Activated CD8-positive, alpha-beta memory T cell treated with anti-CD3 and anti-CD28 coated beads, Interleukin-2, amount 50 U/mL, for 4 hours (primary cell): ENCODE results near the gene APBB1IP.
"Not testable (repeated sequence)": the region's sequence is repeated elsewhere in the genome, so short reads cannot be mapped to it uniquely, and the experiment has no call there.

ENCODE experiments used
- DNase-seq: peaks from one replicate; pipeline ENCODE4 v3.0.0-alpha.2; 2020

APBB1IP gene

DNA sequence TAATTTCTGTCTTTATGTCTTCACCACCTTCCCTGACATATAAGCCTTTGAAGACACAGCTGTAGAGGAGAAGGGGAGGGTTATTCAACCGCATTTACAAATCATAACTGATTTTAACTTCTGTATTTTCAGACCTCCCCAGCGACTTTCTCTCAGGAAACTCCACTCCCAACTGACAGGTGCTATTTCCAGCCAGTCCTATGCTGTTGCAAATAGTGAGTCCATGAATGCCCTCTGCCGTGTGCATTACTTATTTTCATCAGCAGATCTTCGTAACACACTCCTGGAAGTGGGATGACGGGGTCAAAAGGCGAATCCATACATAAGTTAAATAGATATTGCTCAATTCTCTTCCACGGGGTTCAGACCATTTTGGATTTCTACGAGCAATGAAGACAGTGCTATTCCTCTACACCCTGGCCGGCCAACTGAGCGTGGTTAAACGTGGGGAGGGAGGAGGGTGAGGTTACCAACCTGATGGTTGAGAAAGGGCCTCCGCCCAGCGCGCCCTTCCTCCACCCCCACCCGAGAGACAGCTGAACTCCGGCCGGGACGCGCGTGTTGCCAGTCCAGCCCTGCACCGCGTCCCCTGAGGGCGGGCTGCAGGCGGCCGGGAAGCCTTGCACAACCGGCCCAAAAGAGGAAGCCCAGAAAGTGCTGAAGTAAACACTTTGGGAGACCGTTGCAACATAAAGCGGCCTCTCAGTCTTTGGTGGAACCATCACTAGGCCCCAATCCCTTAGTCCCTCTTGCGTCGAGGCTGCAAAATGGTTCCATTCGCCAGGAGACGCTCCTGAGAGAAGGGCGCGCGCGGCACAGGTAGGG, at the start of gene APBB1IP:
Gene APBB1IP (plus strand): TSS at position 705 of the 825 bp plus-strand sequence. CDS start 53,986 bp downstream, outside the sequence.
- peak; percentile 41 for DNase-seq

DNA sequence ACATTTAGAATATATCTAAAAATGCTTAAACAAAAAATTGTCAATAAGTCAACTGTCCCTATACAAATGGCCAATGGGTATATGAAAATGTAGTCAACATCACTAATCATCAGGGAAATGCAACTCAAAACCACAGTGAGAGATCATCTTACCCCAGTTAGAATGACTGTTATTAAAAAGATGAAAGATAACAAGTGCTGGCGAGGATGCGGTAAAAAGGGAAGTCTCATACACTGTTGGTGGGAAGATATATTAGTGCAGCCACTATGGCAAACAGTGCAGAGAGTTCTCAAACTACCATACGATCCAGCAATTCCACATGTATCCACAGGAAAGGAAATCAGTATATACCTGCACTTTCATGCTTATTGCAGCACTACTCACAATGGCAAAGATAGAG, 48.6 kb upstream of the APBB1IP start:
- DNase-seq: no peak

- DNase-seq: peak; percentile 24
These were observed 46.1 kb upstream of the APBB1IP start for GRCh38 chr10:26391701-26392695.

- DNase-seq: not testable (repeated sequence)
These were observed 39.8 kb upstream of the APBB1IP start for GRCh38 chr10:26398353-26398752.

DNA sequence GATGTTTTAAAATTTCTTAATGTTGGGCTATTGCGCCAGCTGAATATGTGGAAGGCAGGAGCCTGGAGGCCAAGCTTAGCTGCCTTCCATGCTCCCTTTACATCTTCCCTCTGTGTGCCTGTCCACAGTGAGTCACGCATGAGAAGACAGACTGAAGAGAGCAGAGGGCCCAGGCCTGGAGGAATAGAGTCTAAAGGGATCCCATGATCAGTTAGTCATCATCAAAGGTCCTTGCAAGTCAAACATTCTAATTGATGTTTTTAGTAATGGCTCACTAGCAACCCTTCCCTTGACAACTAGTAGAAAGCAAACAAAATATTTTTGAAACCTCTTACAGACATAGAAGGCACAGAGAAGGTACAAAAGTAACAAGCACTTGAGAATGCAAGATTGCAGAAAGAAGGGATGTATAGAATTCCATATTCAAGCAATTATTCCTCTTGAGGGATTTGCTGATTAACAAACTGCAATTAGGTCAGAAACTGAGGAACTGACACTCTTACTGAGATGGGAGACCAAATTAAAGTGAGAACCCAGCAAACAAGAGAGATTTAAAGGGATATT, 30.7 kb upstream of the APBB1IP start:
- peak; percentile 17 for DNase-seq

DNA sequence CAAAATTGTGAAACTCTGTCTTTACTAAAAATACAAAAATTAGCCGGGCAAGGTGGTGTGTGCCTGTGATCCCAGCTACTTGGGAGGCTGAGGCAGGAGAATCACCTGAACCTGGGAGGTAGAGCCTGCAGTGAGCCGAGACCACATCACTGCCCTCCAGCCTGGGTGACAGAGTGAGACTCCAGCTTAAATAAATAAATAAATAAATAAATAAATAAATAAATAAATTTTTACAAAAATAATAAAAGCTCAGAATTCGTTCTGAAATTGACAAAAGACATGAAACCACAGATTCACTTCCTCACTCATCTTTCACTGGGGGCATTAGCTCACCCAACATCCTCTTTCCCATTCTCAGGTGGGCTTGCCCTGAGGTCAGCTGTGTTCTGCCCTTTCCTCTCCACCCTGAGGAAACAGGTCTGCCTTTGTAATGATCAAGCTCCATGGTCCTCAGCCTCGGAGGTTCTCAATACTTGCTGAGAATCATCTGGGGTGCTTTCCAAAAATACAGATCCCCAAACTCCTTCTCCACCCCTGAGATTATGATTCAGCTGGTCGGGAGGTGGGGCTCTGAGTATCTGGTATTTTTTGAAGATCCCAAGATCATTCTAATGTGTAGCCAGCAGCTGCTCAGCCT, 29.2 kb upstream of the APBB1IP start:
- DNase-seq: no peak

- DNase-seq: no peak
These were observed 27.8 kb upstream of the APBB1IP start for GRCh38 chr10:26410356-26410755.

- no peak for DNase-seq
These were observed 25.2 kb upstream of the APBB1IP start for GRCh38 chr10:26412932-26413331.

DNA sequence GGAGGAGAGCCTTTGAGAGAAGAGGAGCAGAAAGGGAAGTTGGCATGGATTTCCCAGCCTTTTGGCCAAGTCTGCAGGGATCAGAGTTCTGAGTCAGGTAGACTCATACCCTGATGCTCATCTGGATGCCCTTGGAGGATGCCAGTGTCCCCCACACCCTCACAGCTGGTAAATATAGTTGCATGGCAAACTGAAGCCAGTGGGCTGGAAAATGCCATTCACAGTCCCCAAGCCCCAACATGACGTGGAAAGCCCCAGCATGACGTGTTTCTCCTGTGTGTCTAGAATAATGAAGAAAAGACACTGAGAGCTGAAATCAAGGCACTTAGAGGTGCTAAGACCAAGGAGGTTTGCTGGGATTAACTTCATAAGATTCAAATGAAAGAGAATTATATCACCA, 24.8 kb upstream of the APBB1IP start:
- no peak for DNase-seq

GRCh38 chr10:26417136-26417535, 21.0 kb upstream of the APBB1IP start:
- DNase-seq: no peak

DNA sequence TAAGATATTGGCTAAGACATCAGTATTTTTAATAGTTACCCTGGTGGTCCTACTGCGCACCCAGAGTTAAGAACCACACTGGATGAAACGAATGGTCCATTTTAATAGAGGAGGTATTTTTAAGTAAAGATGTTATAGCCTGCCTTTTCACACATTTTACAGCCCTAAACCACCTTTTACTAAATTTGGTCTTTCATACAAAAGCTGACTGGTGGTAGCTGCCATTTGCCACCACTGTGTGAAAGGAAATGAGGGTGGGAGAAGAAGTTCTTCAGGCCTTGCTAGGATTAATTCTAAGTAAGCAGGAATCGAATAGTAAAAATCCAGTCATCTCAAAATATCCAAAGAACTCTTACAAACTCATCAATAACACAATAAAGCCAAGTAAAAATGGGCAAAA, 15.2 kb upstream of the APBB1IP start:
- no peak for DNase-seq

DNA sequence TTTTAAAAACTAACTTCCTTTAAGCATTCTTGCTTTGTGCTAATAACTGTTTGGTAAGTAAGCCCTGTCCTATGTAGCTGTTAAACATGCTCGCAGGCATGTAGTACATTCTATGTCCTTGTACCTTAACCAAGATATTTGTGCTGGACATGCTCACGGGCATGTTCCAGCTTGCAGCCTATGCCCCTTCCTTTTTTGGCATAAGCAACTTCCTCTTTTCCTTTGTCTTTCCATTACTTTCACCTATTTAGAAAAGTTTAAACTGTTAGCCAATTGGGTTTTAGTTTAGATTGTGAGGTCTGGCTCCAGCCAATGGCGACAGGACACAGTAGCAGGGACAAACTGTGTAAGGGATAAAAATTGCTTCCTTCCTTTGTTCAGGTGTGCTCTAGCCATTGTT, 14.4 kb upstream of the APBB1IP start:
- DNase-seq: no peak

DNA sequence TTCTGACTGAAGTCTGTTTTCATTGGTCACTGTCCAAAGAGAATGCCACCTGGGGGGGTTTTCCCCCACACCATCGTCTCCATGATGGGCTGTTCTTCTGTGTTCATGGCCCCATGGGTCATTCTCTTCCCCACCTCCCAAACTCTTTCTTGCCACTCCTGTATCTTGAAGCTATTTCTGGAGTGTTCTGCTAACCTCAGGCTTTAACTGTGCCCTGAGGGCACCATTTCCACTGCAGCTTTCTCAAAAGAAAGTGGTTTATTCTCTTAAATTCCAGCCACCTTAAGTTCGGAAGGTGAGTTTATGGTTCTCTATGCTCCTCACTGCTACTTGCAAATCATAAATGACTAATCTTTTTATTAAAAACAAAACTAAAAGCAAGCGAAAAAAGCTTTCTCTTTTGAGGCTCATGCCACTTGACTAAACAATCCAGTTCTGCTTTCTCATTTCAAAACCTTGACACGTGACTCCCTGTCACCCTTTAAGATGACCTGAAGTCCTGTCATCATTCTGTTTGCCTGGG, 7.4 kb upstream of the APBB1IP start:
- DNase-seq: no peak

- no peak for DNase-seq
These were observed 5.2 kb upstream of the APBB1IP start for GRCh38 chr10:26432938-26433337.

DNA sequence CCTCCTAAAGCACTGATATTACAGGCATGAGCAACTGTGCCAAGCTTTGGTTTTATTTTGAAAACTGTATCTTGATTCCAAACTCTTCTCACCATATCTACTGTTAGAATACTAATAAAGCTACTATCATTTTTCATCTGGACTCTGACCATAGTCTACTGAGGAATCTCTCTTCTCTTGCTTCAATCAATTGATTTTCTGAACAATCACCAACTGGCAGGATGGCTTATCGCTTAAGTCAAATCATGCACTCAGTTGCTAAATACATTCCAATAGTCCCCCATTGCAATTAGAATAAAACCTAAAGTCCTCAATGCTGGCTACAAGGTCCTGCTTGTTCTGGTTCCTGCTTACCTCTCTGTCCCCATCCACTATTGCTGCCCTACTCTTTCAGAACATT, 2.3 kb upstream of the APBB1IP start:
- no peak for DNase-seq

DNA sequence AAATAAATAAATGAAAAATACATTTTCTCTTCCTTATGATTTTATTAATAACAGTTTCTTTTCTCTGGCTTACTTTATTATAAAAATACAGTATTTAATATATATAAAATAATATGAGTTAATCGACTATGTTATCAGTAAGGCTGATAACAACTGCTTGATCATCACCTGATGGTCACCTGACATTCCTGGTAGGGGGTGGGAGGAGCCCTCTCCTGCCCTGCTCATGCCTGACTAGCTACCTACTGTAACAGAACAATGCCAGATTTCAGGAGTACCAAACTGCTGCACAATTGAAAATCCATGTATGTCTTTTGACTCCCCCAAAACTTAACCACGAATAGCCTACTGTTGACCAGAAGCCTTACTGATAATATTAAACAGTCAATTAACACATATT, 1.3 kb upstream of the APBB1IP start:
- no peak for DNase-seq

DNA sequence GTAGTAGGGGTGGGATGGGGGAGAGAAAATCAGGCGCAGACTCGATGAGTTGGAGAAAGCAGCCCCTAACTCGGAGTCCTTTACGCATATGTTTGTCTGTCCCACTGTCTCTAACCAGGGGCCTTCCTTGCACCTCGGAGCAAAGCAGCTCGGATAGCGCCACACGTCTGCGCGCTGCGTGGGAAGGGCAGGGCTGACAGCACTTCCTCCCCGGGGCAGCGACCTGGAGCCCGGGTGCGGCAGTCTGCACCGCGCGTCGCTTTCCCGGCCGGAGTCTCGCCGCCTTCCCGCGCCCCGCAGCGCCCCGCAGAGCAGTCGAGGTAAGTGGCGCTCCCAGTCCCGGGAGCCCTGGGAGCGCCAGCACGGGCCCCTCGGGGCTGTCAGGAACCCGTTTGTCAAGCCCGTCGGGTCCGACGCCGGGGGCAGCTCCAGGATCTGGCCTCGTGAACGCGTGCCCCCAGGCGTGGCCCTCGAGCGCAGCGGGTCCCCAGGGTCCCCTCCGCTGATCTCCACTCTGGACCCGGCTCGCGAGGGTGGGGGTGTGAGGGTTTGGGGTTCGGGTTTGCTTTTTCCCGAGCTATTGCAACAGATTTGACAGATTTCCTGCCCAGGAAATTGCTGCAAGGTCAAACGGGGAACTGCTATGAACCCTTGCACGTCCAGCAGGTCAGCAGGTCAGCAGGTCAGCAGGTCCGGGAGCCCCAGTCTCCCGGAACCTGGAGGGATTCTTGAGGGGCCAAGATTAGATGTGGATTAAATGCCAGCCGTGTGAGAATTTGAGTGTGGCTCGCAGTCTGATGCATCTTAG, 597 bp downstream of the APBB1IP start:
- DNase-seq: peak; percentile 80

- DNase-seq: no peak
These were observed 1.4 kb downstream of the APBB1IP start for GRCh38 chr10:26439406-26440087.

- DNase-seq: no peak
These were observed 1.9 kb downstream of the APBB1IP start for GRCh38 chr10:26440088-26440470.

DNA sequence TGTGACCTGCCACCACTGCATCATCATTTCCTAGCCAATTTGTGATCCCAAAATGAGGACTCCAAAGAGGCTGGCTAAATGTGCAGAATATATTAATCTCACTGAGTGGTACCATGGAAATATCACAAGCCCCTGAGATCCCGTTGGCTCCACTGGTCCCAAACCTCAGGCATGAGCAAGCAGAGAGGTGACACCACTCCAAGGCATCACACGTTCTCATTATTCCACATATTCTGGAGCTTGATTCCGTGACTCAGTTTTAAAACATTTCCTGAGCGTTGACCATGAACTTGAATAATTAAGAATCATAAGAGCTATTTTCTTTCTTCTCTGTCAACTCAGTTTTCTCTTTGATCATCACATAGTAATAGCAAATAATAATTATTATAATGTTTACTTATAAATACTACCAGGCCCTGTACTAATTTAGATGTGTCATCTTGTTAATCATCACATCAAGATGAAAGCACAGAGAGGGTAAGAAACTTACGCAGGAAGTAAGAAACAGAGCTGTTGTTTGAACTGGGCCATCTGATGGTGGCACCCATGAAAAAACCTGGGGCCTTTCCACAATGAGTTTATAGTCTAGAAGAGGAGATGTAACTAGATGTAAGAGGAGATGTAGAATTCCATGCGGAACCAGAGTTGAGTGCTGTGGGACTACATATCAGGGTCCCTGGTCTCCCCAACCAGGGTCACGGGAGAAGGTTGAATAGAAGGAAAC, 3.5 kb downstream of the APBB1IP start:
- peak; percentile 26 for DNase-seq
